Measurements from ENCODE around the gene ISLR2.

ISLR2 gene

GRCh38 chr15:74185710-74186348 is 55.4 kb downstream of the ISLR2 start:
- no peak for TF ChIP-seq NFIC (IDR thresholded peaks at IDR 0.05)
- TF ChIP-seq, protein P1, sequence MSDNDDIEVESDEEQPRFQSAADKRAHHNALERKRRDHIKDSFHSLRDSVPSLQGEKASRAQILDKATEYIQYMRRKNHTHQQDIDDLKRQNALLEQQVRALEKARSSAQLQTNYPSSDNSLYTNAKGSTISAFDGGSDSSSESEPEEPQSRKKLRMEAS (IDR thresholded peaks at IDR 0.05), result no peak
- TF ChIP-seq YY1 (IDR thresholded peaks at IDR 0.05; ENCODE audit: low read depth), result no peak
- TF ChIP-seq, protein P2, sequence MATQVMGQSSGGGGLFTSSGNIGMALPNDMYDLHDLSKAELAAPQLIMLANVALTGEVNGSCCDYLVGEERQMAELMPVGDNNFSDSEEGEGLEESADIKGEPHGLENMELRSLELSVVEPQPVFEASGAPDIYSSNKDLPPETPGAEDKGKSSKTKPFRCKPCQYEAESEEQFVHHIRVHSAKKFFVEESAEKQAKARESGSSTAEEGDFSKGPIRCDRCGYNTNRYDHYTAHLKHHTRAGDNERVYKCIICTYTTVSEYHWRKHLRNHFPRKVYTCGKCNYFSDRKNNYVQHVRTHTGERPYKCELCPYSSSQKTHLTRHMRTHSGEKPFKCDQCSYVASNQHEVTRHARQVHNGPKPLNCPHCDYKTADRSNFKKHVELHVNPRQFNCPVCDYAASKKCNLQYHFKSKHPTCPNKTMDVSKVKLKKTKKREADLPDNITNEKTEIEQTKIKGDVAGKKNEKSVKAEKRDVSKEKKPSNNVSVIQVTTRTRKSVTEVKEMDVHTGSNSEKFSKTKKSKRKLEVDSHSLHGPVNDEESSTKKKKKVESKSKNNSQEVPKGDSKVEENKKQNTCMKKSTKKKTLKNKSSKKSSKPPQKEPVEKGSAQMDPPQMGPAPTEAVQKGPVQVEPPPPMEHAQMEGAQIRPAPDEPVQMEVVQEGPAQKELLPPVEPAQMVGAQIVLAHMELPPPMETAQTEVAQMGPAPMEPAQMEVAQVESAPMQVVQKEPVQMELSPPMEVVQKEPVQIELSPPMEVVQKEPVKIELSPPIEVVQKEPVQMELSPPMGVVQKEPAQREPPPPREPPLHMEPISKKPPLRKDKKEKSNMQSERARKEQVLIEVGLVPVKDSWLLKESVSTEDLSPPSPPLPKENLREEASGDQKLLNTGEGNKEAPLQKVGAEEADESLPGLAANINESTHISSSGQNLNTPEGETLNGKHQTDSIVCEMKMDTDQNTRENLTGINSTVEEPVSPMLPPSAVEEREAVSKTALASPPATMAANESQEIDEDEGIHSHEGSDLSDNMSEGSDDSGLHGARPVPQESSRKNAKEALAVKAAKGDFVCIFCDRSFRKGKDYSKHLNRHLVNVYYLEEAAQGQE (IDR thresholded peaks at IDR 0.05; ENCODE audit: low read depth), result no peak
- TF ChIP-seq CREB1 (IDR thresholded peaks at IDR 0.05; ENCODE audit: low read depth), result no peak
- no peak for TF ChIP-seq EP300 (IDR thresholded peaks at IDR 0.05; ENCODE audit: borderline replicate concordance)
- TF ChIP-seq EGR1 (IDR thresholded peaks at IDR 0.05), result no peak
- no peak for TF ChIP-seq CEBPB (IDR thresholded peaks at IDR 0.05)
- no peak for TF ChIP-seq TAF1 (IDR thresholded peaks at IDR 0.05; ENCODE audit: low read depth)
- TF ChIP-seq TCF12 (IDR thresholded peaks at IDR 0.05; ENCODE audit: low read depth), result no peak
- TF ChIP-seq TEAD4 (IDR thresholded peaks at IDR 0.05), result no peak
- no peak for TF ChIP-seq USF1 (IDR thresholded peaks at IDR 0.05)
- no peak for TF ChIP-seq ZBTB7A (IDR thresholded peaks at IDR 0.05; ENCODE audit: low read depth)
- no peak for TF ChIP-seq FOXM1 (IDR thresholded peaks at IDR 0.05; ENCODE audit: borderline replicate concordance, low read depth)
- TF ChIP-seq RAD21 (IDR thresholded peaks at IDR 0.05; ENCODE audit: low read depth), result no peak
